Progenitor cell of endocrine pancreas (in vitro differentiated cells): ENCODE results near the gene ZNF714. TPM values are rescaled to one million over a fixed set of nuclear protein-coding genes. Genes with fewer than 3 reads are reported as not detected.
A peak's percentile ranks its signal among the peaks of the same experiment; 100 is the strongest.

ENCODE experiments used
- DNase-seq: peaks from one replicate; pipeline ENCODE4 v3.0.0; 2021; ENCODE audit warnings: low spot score; ENCODE audit not compliant: unreplicated experiment
- H3K27ac Mint-ChIP-seq: 2 replicates; pipeline ENCODE4 v1.8.0; 2021; ENCODE audit warnings: mild to moderate bottlenecking, moderate library complexity, mixed read lengths
- H3K27me3 Mint-ChIP-seq: 2 replicates; pipeline ENCODE4 v1.8.0; 2021; ENCODE audit warnings: mixed read lengths
- H3K36me3 Mint-ChIP-seq: 2 replicates; pipeline ENCODE4 v1.8.0; 2022; ENCODE audit warnings: mixed read lengths; ENCODE audit not compliant: insufficient read depth
- H3K4me1 Mint-ChIP-seq: 2 replicates; pipeline ENCODE4 v1.8.0; 2021; ENCODE audit warnings: low read depth, mixed read lengths
- H3K4me3 Mint-ChIP-seq: 2 replicates; pipeline ENCODE4 v1.8.0; 2021; ENCODE audit warnings: low read depth, mild to moderate bottlenecking, moderate library complexity, mixed read lengths
- H3K9me3 Mint-ChIP-seq: 2 replicates; pipeline ENCODE4 v1.8.0; 2021; ENCODE audit warnings: low read depth, mixed read lengths
- CTCF ChIP-seq: fragments of 200-600 bp; sonication (generic); IDR thresholded peaks from one replicate; pipeline ENCODE4 v1.5.0; 2021; ENCODE audit warnings: antibody characterized with exemption, mild to moderate bottlenecking; ENCODE audit not compliant: unreplicated experiment
- total RNA-seq: library from RNA; stranded (reverse); gene quantifications from 2 replicates; pipeline ENCODE4 v1.2.1, GENCODE V29; 2021

Gene ZNF714
- total RNA-seq, 1 donor from 2014 or later = 55.5 TPM

GRCh38 chr19:21141787-21142464 is 59.9 kb downstream of the ZNF714 start, which contains the start of gene ZNF431:
ZNF431 (plus strand) TSS chr19:21142040; CDS start chr19:21142184, 144 bp downstream.
- H3K36me3 Mint-ChIP-seq = peaks cover 36% of the 10 kb centered on the region
- H3K4me1 Mint-ChIP-seq = peaks cover 18% of the 10 kb centered on the region
- TF ChIP-seq CTCF = no peak
- no peaks in the 10 kb centered on the region for H3K27me3 Mint-ChIP-seq
- peak within 1 kb of the TSS; percentile 98 for H3K4me3 Mint-ChIP-seq
- H3K27ac Mint-ChIP-seq = peak within 1 kb of the TSS; percentile 100
- H3K9me3 Mint-ChIP-seq = peaks cover 12% of the 10 kb centered on the region
- peak; percentile 75 for DNase-seq

- DNase-seq = no peak
- H3K27ac Mint-ChIP-seq = peak overlapping the region; percentile 71
- peak overlapping the region; percentile 98 for H3K4me3 Mint-ChIP-seq
- H3K27me3 Mint-ChIP-seq = no peaks in the 10 kb centered on the region
- peaks cover 13% of the 10 kb centered on the region for H3K9me3 Mint-ChIP-seq
- peaks cover 50% of the 10 kb centered on the region for H3K36me3 Mint-ChIP-seq
- peaks cover 12% of the 10 kb centered on the region for H3K4me1 Mint-ChIP-seq
- TF ChIP-seq CTCF = no peak
Measured at GRCh38 chr19:21143428-21143827, 61.4 kb downstream of the ZNF714 start.

- TF ChIP-seq CTCF = no peak
- peak overlapping the region; percentile 14 for H3K4me3 Mint-ChIP-seq
- peaks cover 54% of the 10 kb centered on the region for H3K36me3 Mint-ChIP-seq
- H3K27ac Mint-ChIP-seq = peak overlapping the region; percentile 71
- peaks cover 12% of the 10 kb centered on the region for H3K4me1 Mint-ChIP-seq
- H3K27me3 Mint-ChIP-seq = no peaks in the 10 kb centered on the region
- peaks cover 13% of the 10 kb centered on the region for H3K9me3 Mint-ChIP-seq
- no peak for DNase-seq
Measured at GRCh38 chr19:21143854-21144253, 61.9 kb downstream of the ZNF714 start.

- no peak for TF ChIP-seq CTCF
- Mint-ChIP-seq H3K27me3 (no peaks in the 10 kb centered on the region), H3K4me3 (no peak overlapping the region), H3K36me3 (peaks cover 87% of the 10 kb centered on the region), H3K4me1 (peaks cover 8% of the 10 kb centered on the region), H3K9me3 (peaks cover 16% of the 10 kb centered on the region), H3K27ac (no peak overlapping the region)
- no peak for DNase-seq
Measured at GRCh38 chr19:21147540-21147939, 65.5 kb downstream of the ZNF714 start.

GRCh38 chr19:21148681-21149080 is 66.7 kb downstream of the ZNF714 start:
- Mint-ChIP-seq H3K27me3 (no peaks in the 10 kb centered on the region), H3K27ac (no peak overlapping the region), H3K4me1 (no peaks in the 10 kb centered on the region), H3K36me3 (peaks cover 93% of the 10 kb centered on the region), H3K4me3 (no peak overlapping the region), H3K9me3 (peaks cover 16% of the 10 kb centered on the region)
- TF ChIP-seq CTCF = no peak
- DNase-seq = no peak
